B cell (primary cell): ENCODE measurements around the gene CEP112. TPM values are rescaled to one million over a fixed set of nuclear protein-coding genes. Genes with fewer than 3 reads are reported as not detected.

ENCODE experiments used
- ATAC-seq: fragments of 200-7000 bp; cut with Tn5 transposase; one replicate; pipeline ENCODE4 v1.10.0; 2021; ENCODE audit warnings: low read depth, mild to moderate bottlenecking, moderate number of reproducible peaks, moderate library complexity
- CTCF ChIA-PET: fragments of 350-600 bp; sonication (Branson Sonifier 250); formaldehyde crosslinking; loops from one replicate; lab custom pipeline; 2021; ENCODE audit warnings: antibody characterized with exemption, inconsistent platforms; lab: Charles Lee
- POLR2A ChIA-PET: fragments of 350-600 bp; sonication (Branson Sonifier 250); formaldehyde crosslinking; loops from one replicate; lab custom pipeline; 2021; ENCODE audit warnings: antibody characterized with exemption; lab: Charles Lee
- DNase-seq: peaks from one replicate; pipeline ENCODE4 v3.0.0; 2013
- H2AFZ ChIP-seq: 2 replicates; pipeline ENCODE4 v1.6.1; 2012; ENCODE audit warnings: mild to moderate bottlenecking, low read depth, low read length; ENCODE audit not compliant: insufficient read depth, poor library complexity, severe bottlenecking
- H3K27ac ChIP-seq, 2 donors: 1 replicate in 1 of 2; 2 replicates in 1 of 2; pipeline ENCODE4 v1.5.1; 2012 to 2013; ENCODE audit warnings: low read length in 2 of 2, mild to moderate bottlenecking in 2 of 2, moderate library complexity in 1 of 2
- H3K27me3 ChIP-seq, 4 experiments: fragments of 200-600 bp in 1 of 4; sonication (generic) in 1 of 4; replicated peaks in 1 of 4; 1 replicate in 2 of 4; 2 replicates in 2 of 4; pipeline versions ENCODE4 v1.6.1 to v1.7.0; 2013 to 2016; ENCODE audit warnings: low read length in 3 of 4, mild to moderate bottlenecking in 2 of 4, mixed read lengths in 1 of 4, moderate library complexity in 1 of 4; ENCODE audit not compliant: insufficient read depth in 4 of 4, control insufficient read depth in 3 of 4; ENCODE audit errors: control extremely low read depth in 1 of 4
- H3K36me3 ChIP-seq, 2 experiments: replicated peaks in 1 of 2; 1 replicate in 1 of 2; 2 replicates in 1 of 2; pipeline versions ENCODE4 v1.6.1 to v1.7.1; 2013; ENCODE audit warnings: low read length in 1 of 2; ENCODE audit not compliant: insufficient read depth in 2 of 2, control insufficient read depth in 1 of 2; ENCODE audit errors: control extremely low read depth in 1 of 2, extremely low read depth in 1 of 2
- H3K4me1 ChIP-seq, 2 donors: fragments of 200-600 bp in 1 of 2; sonication (generic) in 1 of 2; 1 replicate in 1 of 2; 2 replicates in 1 of 2; pipeline versions ENCODE4 v1.5.1 to v1.6.1; 2013 to 2017; ENCODE audit warnings: low read length in 2 of 2; ENCODE audit not compliant: control insufficient read depth in 2 of 2, insufficient read depth in 2 of 2
- H3K4me2 ChIP-seq: replicated peaks from 2 replicates; pipeline ENCODE3; 2012; ENCODE audit warnings: mild to moderate bottlenecking, low read depth, low read length; ENCODE audit not compliant: poor library complexity, severe bottlenecking
- H3K4me3 ChIP-seq, 5 experiments: fragments of 200-600 bp in 1 of 5; sonication (generic) in 1 of 5; 1 replicate in 3 of 5; 2 replicates in 2 of 5; pipeline versions ENCODE4 v1.5.1 to v1.7.0; 2011 to 2016; ENCODE audit warnings: low read length in 4 of 5, mild to moderate bottlenecking in 4 of 5, low read depth in 2 of 5, control low read depth in 1 of 5, moderate library complexity in 1 of 5; ENCODE audit not compliant: insufficient read depth in 1 of 5; ENCODE audit errors: control extremely low read depth in 1 of 5, extremely low read depth in 1 of 5
- H3K79me2 ChIP-seq: fragments of 200-600 bp; sonication (generic); one replicate; pipeline ENCODE4 v1.6.0; 2016; ENCODE audit warnings: low read length; ENCODE audit not compliant: control insufficient read depth, insufficient read depth
- H3K9ac ChIP-seq: fragments of 200-600 bp; sonication (generic); 2 replicates; pipeline ENCODE4 v1.6.1; 2017; ENCODE audit warnings: mild to moderate bottlenecking, low read length, moderate library complexity
- H3K9me3 ChIP-seq, 3 donors: one replicate each; pipeline versions ENCODE4 v1.6.1 to v1.7.1; 2013; ENCODE audit warnings: low read length in 2 of 3; ENCODE audit not compliant: control insufficient read depth in 2 of 3, insufficient read depth in 1 of 3; ENCODE audit errors: control extremely low read depth in 1 of 3
- H4K20me1 ChIP-seq: 2 replicates; pipeline ENCODE4 v1.6.0; 2012; ENCODE audit warnings: mild to moderate bottlenecking, low read length; ENCODE audit not compliant: insufficient read depth, control insufficient read depth, poor library complexity, severe bottlenecking
- H3K27ac Mint-ChIP-seq: one replicate; pipeline ENCODE4 v1.8.0; 2021; ENCODE audit warnings: mixed read lengths
- H3K27me3 Mint-ChIP-seq: one replicate; pipeline ENCODE4 v1.8.0; 2021; ENCODE audit warnings: mixed read lengths
- H3K4me1 Mint-ChIP-seq: one replicate; pipeline ENCODE4 v1.8.0; 2021; ENCODE audit warnings: mixed read lengths
- H3K4me3 Mint-ChIP-seq: one replicate; pipeline ENCODE4 v1.8.0; 2021; ENCODE audit warnings: mixed read lengths
- H3K9me3 Mint-ChIP-seq: one replicate; pipeline ENCODE4 v1.8.0; 2022; ENCODE audit warnings: mixed read lengths; ENCODE audit not compliant: insufficient read depth
- EZH2 ChIP-seq: IDR thresholded peaks from 2 replicates; pipeline ENCODE4 v1.6.1; 2012; ENCODE audit warnings: borderline replicate concordance, low read depth, mild to moderate bottlenecking, moderate library complexity, low read length; ENCODE audit not compliant: insufficient read depth, poor library complexity, severe bottlenecking
- WGBS: methylation state at CpG from one replicate; pipeline ENCODE4 v1.1.5; 2013; ENCODE audit warnings: missing lambda C conversion rate; ENCODE audit not compliant: insufficient coverage; 5-methylcytosine and 5-hydroxymethylcytosine counted together
- intact Hi-C: fragments of 100-400 bp; cut with micrococcal nuclease; formaldehyde crosslinking; loops from one replicate; pipeline ENCODE4 v1.10.0; 2022
- polyA plus RNA-seq: library from polyadenylated mRNA; depleted of rRNA; stranded (reverse); fragments of >200 nt; gene quantifications from 2 replicates; pipeline ENCODE4 v1.2.3, GENCODE V29; 2012
- total RNA-seq, 2 donors: library from RNA; stranded (reverse); fragments of 120-200 nt in 1 of 2; gene quantifications; 1 replicate in 1 of 2; 2 replicates in 1 of 2; pipeline versions ENCODE4 v1.2.3 to v1.2.4, GENCODE V29; 2013 to 2022
- TF ChIP-seq, protein P1 (sequence below): fragments of 200-600 bp; IDR thresholded peaks from one replicate; pipeline ENCODE4 v1.8.0; 2022; ENCODE audit warnings: antibody characterized with exemption, mild to moderate bottlenecking

Gene CEP112
- total and polyA plus RNA-seq, 2 donors (not counting 1 experiment from before 2014, with no cell fraction given) = 0.57 to 4.6 TPM

DNA sequence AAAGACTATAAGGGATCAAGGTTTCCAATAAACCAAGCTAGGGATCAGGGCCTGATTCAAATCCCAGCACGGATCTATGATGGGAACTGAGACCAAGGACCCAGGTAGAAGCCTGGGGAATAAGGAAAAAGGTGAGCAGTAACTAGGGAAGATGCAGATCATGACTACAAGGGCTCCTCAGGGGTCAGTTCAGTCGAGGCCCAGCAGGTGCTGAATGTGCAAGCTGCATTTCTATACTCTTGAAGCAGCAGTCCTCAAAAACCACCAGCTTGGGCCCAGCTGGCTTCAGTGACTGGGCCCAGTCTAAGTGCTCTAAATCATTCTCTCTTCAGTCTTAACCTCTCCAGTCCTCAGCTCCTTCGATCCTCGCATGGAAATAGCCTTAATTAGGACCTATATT is 401.7 kb downstream of the CEP112 start:
- POLR2A ChIA-PET = no interaction called here
- CTCF ChIA-PET = no interaction called here

DNA sequence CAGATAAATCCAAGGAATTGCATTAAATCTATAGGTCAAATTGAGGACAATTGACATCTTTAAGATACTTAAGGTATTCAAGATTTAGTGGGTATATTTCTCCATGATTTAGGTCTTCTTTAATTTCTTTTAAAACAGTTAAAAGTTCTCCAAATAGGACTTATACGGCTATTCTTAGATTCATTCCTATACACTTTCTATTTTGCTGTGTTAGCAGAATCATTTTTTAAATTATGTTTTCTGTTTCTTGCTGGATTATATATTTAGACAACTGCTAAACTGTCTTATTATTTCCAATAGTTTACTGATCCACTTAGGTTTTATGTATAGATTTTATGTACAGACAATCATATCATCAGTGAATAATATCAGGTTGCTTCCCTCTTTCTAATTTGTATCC is 404.4 kb downstream of the CEP112 start:
- no peaks in the 10 kb centered on the region for H3K9me3 ChIP-seq
- WGBS = no CpG with 5 or more reads among the region's 1 CpG
- Mint-ChIP-seq H3K4me1 (no peaks in the 10 kb centered on the region), H3K4me3 (no peak overlapping the region), H3K27ac (no peak overlapping the region), H3K9me3 (no peaks in the 10 kb centered on the region), H3K27me3 (peaks cover 3% of the 10 kb centered on the region)
- no peaks in the 10 kb centered on the region for H3K4me1 ChIP-seq
- no peak for DNase-seq
- ChIA-PET POLR2A (no interaction called here), CTCF (no interaction called here)
- H3K4me2 ChIP-seq = no peak overlapping the region
- H2AFZ ChIP-seq = no peak overlapping the region
- H3K79me2 ChIP-seq = no peaks in the 10 kb centered on the region
- H3K27ac ChIP-seq = no peak overlapping the region
- H3K9ac ChIP-seq = no peak overlapping the region
- ATAC-seq = no peak
- H3K36me3 ChIP-seq = no peaks in the 10 kb centered on the region
- no peak overlapping the region for H3K4me3 ChIP-seq
- H4K20me1 ChIP-seq = no peaks in the 10 kb centered on the region
- intact Hi-C loops = no loop called here
- TF ChIP-seq, protein P1, sequence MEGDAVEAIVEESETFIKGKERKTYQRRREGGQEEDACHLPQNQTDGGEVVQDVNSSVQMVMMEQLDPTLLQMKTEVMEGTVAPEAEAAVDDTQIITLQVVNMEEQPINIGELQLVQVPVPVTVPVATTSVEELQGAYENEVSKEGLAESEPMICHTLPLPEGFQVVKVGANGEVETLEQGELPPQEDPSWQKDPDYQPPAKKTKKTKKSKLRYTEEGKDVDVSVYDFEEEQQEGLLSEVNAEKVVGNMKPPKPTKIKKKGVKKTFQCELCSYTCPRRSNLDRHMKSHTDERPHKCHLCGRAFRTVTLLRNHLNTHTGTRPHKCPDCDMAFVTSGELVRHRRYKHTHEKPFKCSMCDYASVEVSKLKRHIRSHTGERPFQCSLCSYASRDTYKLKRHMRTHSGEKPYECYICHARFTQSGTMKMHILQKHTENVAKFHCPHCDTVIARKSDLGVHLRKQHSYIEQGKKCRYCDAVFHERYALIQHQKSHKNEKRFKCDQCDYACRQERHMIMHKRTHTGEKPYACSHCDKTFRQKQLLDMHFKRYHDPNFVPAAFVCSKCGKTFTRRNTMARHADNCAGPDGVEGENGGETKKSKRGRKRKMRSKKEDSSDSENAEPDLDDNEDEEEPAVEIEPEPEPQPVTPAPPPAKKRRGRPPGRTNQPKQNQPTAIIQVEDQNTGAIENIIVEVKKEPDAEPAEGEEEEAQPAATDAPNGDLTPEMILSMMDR = no peak
- no peak for TF ChIP-seq EZH2
- H3K27me3 ChIP-seq = no peaks in the 10 kb centered on the region

More for the DNA sequence above, 401.7 kb downstream of the CEP112 start:
- peaks cover 3% of the 10 kb centered on the region for H3K27me3 Mint-ChIP-seq
- no peak overlapping the region for H3K4me3 ChIP-seq
- no peaks in the 10 kb centered on the region for H3K4me1 Mint-ChIP-seq
- H3K4me2 ChIP-seq = no peak overlapping the region
- no peak overlapping the region for H2AFZ ChIP-seq
- H3K4me1 ChIP-seq = no peaks in the 10 kb centered on the region
- no peaks in the 10 kb centered on the region for H3K9me3 ChIP-seq
- ATAC-seq (no peak), DNase-seq (no peak)
- WGBS = 78% methylated on average over 4 of the region's 4 CpGs
- no peaks in the 10 kb centered on the region for H3K9me3 Mint-ChIP-seq
- H3K79me2 ChIP-seq = no peaks in the 10 kb centered on the region
- H3K36me3 ChIP-seq = no peaks in the 10 kb centered on the region
- H4K20me1 ChIP-seq = no peaks in the 10 kb centered on the region
- TF ChIP-seq, protein P1 = no peak
- no peak for TF ChIP-seq EZH2
- no peak overlapping the region for H3K9ac ChIP-seq
- no peak overlapping the region for H3K27ac ChIP-seq
- no peaks in the 10 kb centered on the region for H3K27me3 ChIP-seq
- intact Hi-C loops = no loop called here
- no peak overlapping the region for H3K4me3 Mint-ChIP-seq
- H3K27ac Mint-ChIP-seq = no peak overlapping the region
